Non-pigmented ciliary epithelial cell (primary cell): ENCODE measurements around the gene PGGHG.

Experiments used
- DNase-seq: peaks from one replicate; pipeline ENCODE4 v3.0.0-alpha.2; 2010; ENCODE audit warnings: low read depth

PGGHG gene

GRCh38 chr11:288478-289397, at the start of gene PGGHG:
Gene PGGHG (plus strand): TSS chr11:289126. CDS start chr11:289817, 691 bp downstream.
- no peak for DNase-seq

GRCh38 chr11:240315-240714, 48.6 kb upstream of the PGGHG start:
- no peak for DNase-seq

- DNase-seq = no peak
These were observed 47.3 kb upstream of the PGGHG start for GRCh38 chr11:241634-242033.

- no peak for DNase-seq
These were observed 44.5 kb upstream of the PGGHG start for GRCh38 chr11:244376-244775.

- DNase-seq = no peak
These were observed 39.9 kb upstream of the PGGHG start for GRCh38 chr11:249062-249461.

- no peak for DNase-seq
These were observed 38.7 kb upstream of the PGGHG start for GRCh38 chr11:250274-250673.

GRCh38 chr11:250740-251299, 38.1 kb upstream of the PGGHG start:
- no peak for DNase-seq

GRCh38 chr11:251550-251949, 37.4 kb upstream of the PGGHG start:
- no peak for DNase-seq

GRCh38 chr11:252666-253065, 36.3 kb upstream of the PGGHG start:
- no peak for DNase-seq

- no peak for DNase-seq
These were observed 35.6 kb upstream of the PGGHG start for GRCh38 chr11:253160-253885.

GRCh38 chr11:253886-254270, 35.0 kb upstream of the PGGHG start:
- no peak for DNase-seq

- no peak for DNase-seq
These were observed 33.8 kb upstream of the PGGHG start for GRCh38 chr11:255176-255575.

GRCh38 chr11:255816-256215, 33.1 kb upstream of the PGGHG start:
- no peak for DNase-seq

GRCh38 chr11:256952-257737, 31.8 kb upstream of the PGGHG start:
- no peak for DNase-seq

- DNase-seq = no peak
These were observed 31.0 kb upstream of the PGGHG start for GRCh38 chr11:257766-258493.

- no peak for DNase-seq
These were observed 29.5 kb upstream of the PGGHG start for GRCh38 chr11:259413-259812.

- DNase-seq = no peak
These were observed 27.3 kb upstream of the PGGHG start for GRCh38 chr11:261624-262023.

GRCh38 chr11:266676-267439, 22.1 kb upstream of the PGGHG start:
- no peak for DNase-seq

- DNase-seq = no peak
These were observed 21.4 kb upstream of the PGGHG start for GRCh38 chr11:267491-267994.

- DNase-seq = peak; percentile 8
These were observed 20.2 kb upstream of the PGGHG start for GRCh38 chr11:268716-269145.
